ENCODE measurements around the gene PGBD1. TPM values are rescaled to one million over a fixed set of nuclear protein-coding genes. Genes with fewer than 3 reads are reported as not detected.
A peak's percentile ranks its signal among the peaks of the same experiment; 100 is the strongest.

PGBD1 gene, protein sequence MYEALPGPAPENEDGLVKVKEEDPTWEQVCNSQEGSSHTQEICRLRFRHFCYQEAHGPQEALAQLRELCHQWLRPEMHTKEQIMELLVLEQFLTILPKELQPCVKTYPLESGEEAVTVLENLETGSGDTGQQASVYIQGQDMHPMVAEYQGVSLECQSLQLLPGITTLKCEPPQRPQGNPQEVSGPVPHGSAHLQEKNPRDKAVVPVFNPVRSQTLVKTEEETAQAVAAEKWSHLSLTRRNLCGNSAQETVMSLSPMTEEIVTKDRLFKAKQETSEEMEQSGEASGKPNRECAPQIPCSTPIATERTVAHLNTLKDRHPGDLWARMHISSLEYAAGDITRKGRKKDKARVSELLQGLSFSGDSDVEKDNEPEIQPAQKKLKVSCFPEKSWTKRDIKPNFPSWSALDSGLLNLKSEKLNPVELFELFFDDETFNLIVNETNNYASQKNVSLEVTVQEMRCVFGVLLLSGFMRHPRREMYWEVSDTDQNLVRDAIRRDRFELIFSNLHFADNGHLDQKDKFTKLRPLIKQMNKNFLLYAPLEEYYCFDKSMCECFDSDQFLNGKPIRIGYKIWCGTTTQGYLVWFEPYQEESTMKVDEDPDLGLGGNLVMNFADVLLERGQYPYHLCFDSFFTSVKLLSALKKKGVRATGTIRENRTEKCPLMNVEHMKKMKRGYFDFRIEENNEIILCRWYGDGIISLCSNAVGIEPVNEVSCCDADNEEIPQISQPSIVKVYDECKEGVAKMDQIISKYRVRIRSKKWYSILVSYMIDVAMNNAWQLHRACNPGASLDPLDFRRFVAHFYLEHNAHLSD
- total RNA-seq: 11.4 and 11.7 TPM in 2 replicates
- long read RNA-seq, transcript PGBD1-201 (7 exons, 3,100 nt): major isoform, 18 of 62 reads
- long read RNA-seq, partial matches to known transcripts: 5 of 62 reads
- long read RNA-seq, other reads (novel, unspliced or antisense): 39 of 62 reads

DNA sequence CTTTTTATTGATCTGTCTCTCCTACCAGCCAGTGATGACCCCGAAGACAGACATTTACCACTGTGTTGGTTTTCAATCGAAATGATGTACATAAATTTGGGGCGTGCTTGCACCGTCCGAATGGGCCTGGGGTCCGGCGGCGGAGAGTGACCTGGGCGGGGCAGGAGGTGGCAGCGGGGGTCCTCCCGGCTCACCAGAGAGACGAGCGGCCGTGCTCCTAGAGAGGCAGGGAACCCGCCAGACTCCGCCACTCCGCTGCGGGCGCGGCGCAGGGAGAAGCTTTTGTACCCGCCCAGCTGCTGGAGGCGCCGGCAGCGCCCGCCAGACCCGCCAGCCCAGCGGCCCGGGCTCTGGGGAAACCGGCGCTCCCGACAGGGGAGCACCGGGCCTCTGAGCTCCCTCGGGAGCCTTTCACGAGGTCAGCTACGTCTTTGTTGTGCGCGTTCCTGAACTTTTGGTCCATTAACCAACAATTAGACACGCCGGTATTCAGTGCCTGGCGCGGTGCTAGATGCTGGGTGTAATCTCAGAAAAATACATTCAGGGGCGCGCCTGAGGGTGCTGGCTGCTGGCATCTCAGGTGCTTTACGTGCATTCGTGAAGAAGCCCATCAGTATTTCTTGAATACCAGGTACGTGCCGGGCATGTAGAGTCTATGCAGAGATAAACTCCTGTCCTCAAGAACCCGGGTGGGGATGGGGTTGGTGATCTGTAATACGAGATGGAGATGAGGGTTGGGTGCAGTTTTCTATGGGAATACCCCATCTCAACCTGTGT, at the start of gene PGBD1:
Gene PGBD1 (plus strand): TSS at position 285 of the 777 bp plus-strand sequence. CDS start 2,242 bp downstream, outside the sequence.
- Mint-ChIP-seq H3K27me3 (no peaks in the 10 kb centered on the region), H3K36me3 (ENCODE audit: insufficient read depth) (peaks cover 10% of the 10 kb centered on the region), H3K9me3 (ENCODE audit: low read depth) (no peaks in the 10 kb centered on the region), H3K4me3 (ENCODE audit: low read depth) (peak within 1 kb of the TSS; percentile 93), H3K4me1 (ENCODE audit: low read depth) (peaks cover 10% of the 10 kb centered on the region), H3K27ac (peak within 1 kb of the TSS; percentile 94)
- TF ChIP-seq, protein P1, sequence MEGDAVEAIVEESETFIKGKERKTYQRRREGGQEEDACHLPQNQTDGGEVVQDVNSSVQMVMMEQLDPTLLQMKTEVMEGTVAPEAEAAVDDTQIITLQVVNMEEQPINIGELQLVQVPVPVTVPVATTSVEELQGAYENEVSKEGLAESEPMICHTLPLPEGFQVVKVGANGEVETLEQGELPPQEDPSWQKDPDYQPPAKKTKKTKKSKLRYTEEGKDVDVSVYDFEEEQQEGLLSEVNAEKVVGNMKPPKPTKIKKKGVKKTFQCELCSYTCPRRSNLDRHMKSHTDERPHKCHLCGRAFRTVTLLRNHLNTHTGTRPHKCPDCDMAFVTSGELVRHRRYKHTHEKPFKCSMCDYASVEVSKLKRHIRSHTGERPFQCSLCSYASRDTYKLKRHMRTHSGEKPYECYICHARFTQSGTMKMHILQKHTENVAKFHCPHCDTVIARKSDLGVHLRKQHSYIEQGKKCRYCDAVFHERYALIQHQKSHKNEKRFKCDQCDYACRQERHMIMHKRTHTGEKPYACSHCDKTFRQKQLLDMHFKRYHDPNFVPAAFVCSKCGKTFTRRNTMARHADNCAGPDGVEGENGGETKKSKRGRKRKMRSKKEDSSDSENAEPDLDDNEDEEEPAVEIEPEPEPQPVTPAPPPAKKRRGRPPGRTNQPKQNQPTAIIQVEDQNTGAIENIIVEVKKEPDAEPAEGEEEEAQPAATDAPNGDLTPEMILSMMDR (IDR thresholded peaks at IDR 0.05; ENCODE audit: unreplicated experiment): no peak
- DNase-seq (ENCODE audit: low spot score, unreplicated experiment): peak; percentile 72

DNA sequence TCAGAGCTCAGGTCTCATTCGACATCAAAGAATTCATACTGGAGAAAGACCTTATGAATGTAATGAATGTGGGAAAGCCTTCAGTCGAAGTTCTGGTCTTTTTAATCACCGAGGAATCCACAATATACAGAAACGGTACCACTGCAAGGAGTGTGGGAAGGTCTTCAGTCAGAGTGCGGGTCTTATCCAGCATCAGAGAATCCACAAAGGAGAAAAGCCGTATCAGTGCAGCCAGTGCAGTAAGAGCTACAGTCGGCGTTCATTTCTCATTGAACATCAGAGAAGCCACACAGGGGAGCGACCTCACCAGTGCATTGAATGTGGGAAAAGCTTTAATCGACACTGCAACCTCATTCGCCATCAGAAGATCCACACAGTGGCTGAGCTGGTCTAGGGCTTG, 48.6 kb upstream of the PGBD1 start:
- H3K27ac Mint-ChIP-seq: no peak overlapping the region
- H3K27me3 Mint-ChIP-seq: no peaks in the 10 kb centered on the region
- no peak for DNase-seq (ENCODE audit: low spot score, unreplicated experiment)
- TF ChIP-seq, protein P1 (IDR thresholded peaks at IDR 0.05; ENCODE audit: unreplicated experiment): no peak
- no peaks in the 10 kb centered on the region for H3K4me1 Mint-ChIP-seq (ENCODE audit: low read depth)
- H3K4me3 Mint-ChIP-seq (ENCODE audit: low read depth): no peak overlapping the region
- H3K36me3 Mint-ChIP-seq (ENCODE audit: insufficient read depth): peaks cover 78% of the 10 kb centered on the region
- H3K9me3 Mint-ChIP-seq (ENCODE audit: low read depth): peaks cover 18% of the 10 kb centered on the region

DNA sequence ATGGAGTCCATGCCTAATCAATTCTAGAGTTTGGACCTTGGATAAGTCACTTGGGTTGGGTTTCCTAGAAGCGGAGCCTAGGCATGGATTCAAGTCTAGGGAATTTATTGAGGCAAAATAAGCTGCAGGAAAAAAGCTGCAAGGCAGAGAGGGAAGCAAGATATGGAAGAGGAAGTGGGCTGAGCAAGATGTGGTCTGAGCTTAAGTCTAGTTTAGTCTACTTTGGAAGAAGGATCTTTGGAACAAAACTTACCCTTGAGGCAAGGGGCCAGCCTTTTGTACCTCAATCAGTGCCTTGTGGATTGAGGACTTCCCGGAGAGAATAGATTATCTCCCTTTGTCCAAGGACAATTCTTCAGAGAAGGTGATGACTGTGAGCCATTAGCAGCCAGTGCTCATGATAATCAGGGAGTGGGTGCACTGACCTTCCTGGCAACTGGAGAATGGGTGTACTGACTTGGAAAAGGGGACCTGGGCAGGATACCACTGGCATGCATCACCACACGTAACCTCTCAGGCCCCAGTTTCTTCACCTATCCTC, 45.4 kb upstream of the PGBD1 start:
- no peak overlapping the region for H3K4me3 Mint-ChIP-seq (ENCODE audit: low read depth)
- peaks cover 57% of the 10 kb centered on the region for H3K36me3 Mint-ChIP-seq (ENCODE audit: insufficient read depth)
- no peak overlapping the region for H3K27ac Mint-ChIP-seq
- DNase-seq (ENCODE audit: low spot score, unreplicated experiment): no peak
- TF ChIP-seq, protein P1 (IDR thresholded peaks at IDR 0.05; ENCODE audit: unreplicated experiment): no peak
- H3K9me3 Mint-ChIP-seq (ENCODE audit: low read depth): peaks cover 6% of the 10 kb centered on the region
- no peaks in the 10 kb centered on the region for H3K27me3 Mint-ChIP-seq
- no peaks in the 10 kb centered on the region for H3K4me1 Mint-ChIP-seq (ENCODE audit: low read depth)

DNA sequence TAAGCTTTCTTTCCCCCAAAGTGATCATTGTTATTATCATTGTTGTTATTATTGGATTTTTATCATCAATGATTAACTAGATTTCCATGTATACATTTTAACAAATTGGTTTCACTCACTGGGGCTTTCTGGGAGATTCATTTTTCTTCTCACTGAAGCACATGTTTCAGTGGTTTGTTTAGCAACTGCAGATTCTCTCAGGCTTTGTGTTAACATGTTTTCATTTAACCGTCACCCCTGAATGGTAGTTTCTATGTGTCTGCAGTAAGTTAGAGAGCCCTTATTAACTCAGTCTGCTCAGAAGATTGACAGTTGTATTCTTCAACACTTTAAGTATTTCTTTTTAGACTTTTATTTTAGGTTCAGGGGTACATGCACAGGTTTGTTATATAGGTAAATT, 41.7 kb upstream of the PGBD1 start:
- Mint-ChIP-seq H3K27ac (no peak overlapping the region), H3K36me3 (ENCODE audit: insufficient read depth) (peaks cover 24% of the 10 kb centered on the region), H3K4me1 (ENCODE audit: low read depth) (no peaks in the 10 kb centered on the region), H3K27me3 (no peaks in the 10 kb centered on the region), H3K4me3 (ENCODE audit: low read depth) (no peak overlapping the region), H3K9me3 (ENCODE audit: low read depth) (no peaks in the 10 kb centered on the region)
- DNase-seq (ENCODE audit: low spot score, unreplicated experiment): no peak
- TF ChIP-seq, protein P1 (IDR thresholded peaks at IDR 0.05; ENCODE audit: unreplicated experiment): no peak

Data from progenitor cell of endocrine pancreas (in vitro differentiated cells).